ENCODE results near the gene HHATL. TPM values are rescaled to one million over a fixed set of nuclear protein-coding genes. Genes with fewer than 3 reads are reported as not detected.

HHATL gene
- total RNA-seq, 1 experiment from 2014 or later, result not detected

DNA sequence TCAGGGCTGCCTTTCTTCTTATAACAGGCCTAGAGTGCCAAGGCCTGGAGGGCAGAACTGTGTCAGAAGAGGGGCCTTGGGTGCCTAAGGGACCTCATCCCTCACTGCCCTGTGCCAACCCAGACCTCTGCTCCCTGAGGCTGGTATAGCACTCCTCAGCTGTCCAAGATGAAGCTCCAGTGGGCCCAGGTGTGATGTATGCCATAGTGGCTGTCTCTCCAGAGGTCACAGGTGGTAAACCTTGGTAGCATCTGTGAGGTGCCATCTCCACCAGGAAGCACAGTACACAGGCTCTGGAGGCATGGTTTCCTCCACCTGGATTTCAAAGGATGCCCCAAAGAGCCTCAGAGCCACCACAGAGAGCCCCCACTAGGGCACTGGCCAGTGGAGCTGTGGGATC lies 29.5 kb downstream of the HHATL start:
- in situ Hi-C loops (cut with HindIII; ENCODE audit: low pct_unique_long_range_greater_than_20kb, low sequenced_read_pairs), result no loop called here
- POLR2A ChIA-PET, result no interaction called here
- Histone ChIP-seq H3K4me1 (ENCODE audit: control insufficient read depth, insufficient read depth, low read length) (no peaks in the 10 kb centered on the region), H3K27ac (ENCODE audit: low read length) (no peak overlapping the region), H3K27me3 (ENCODE audit: control insufficient read depth, insufficient read depth, low read length) (no peaks in the 10 kb centered on the region), H3K9me3 (ENCODE audit: control insufficient read depth, insufficient read depth, low read depth, low read length) (no peaks in the 10 kb centered on the region), H3K4me3 (ENCODE audit: low read depth in 2 of 2, low read length in 2 of 2) (no peak overlapping the region), H3K36me3 (ENCODE audit: control insufficient read depth, insufficient read depth, low read length) (no peaks in the 10 kb centered on the region)
- no peak for ATAC-seq
- no TSS peak for BruUV-seq (replicated peaks)
- DNase-seq (ENCODE audit: low read depth, low spot score), result no peak
- intact Hi-C loops (cut with micrococcal nuclease; ENCODE audit: unreplicated experiment), result no loop called here
- CTCF ChIA-PET, result no interaction called here
- TF ChIP-seq TCF7L2 (IDR thresholded peaks at IDR 0.05; ENCODE audit: low read depth, low read length), result no peak
- TF ChIP-seq, protein P1, sequence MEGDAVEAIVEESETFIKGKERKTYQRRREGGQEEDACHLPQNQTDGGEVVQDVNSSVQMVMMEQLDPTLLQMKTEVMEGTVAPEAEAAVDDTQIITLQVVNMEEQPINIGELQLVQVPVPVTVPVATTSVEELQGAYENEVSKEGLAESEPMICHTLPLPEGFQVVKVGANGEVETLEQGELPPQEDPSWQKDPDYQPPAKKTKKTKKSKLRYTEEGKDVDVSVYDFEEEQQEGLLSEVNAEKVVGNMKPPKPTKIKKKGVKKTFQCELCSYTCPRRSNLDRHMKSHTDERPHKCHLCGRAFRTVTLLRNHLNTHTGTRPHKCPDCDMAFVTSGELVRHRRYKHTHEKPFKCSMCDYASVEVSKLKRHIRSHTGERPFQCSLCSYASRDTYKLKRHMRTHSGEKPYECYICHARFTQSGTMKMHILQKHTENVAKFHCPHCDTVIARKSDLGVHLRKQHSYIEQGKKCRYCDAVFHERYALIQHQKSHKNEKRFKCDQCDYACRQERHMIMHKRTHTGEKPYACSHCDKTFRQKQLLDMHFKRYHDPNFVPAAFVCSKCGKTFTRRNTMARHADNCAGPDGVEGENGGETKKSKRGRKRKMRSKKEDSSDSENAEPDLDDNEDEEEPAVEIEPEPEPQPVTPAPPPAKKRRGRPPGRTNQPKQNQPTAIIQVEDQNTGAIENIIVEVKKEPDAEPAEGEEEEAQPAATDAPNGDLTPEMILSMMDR (IDR thresholded peaks at IDR 0.05), result no peak
- TF ChIP-seq POLR2AphosphoS5 (IDR thresholded peaks at IDR 0.05; ENCODE audit: low read depth, low read length), result no peak
- TF ChIP-seq, protein P2, sequence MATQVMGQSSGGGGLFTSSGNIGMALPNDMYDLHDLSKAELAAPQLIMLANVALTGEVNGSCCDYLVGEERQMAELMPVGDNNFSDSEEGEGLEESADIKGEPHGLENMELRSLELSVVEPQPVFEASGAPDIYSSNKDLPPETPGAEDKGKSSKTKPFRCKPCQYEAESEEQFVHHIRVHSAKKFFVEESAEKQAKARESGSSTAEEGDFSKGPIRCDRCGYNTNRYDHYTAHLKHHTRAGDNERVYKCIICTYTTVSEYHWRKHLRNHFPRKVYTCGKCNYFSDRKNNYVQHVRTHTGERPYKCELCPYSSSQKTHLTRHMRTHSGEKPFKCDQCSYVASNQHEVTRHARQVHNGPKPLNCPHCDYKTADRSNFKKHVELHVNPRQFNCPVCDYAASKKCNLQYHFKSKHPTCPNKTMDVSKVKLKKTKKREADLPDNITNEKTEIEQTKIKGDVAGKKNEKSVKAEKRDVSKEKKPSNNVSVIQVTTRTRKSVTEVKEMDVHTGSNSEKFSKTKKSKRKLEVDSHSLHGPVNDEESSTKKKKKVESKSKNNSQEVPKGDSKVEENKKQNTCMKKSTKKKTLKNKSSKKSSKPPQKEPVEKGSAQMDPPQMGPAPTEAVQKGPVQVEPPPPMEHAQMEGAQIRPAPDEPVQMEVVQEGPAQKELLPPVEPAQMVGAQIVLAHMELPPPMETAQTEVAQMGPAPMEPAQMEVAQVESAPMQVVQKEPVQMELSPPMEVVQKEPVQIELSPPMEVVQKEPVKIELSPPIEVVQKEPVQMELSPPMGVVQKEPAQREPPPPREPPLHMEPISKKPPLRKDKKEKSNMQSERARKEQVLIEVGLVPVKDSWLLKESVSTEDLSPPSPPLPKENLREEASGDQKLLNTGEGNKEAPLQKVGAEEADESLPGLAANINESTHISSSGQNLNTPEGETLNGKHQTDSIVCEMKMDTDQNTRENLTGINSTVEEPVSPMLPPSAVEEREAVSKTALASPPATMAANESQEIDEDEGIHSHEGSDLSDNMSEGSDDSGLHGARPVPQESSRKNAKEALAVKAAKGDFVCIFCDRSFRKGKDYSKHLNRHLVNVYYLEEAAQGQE (IDR thresholded peaks at IDR 0.05; ENCODE audit: insufficient read depth in 1 of 2, low read depth in 2 of 2, low read length in 1 of 2), result no peak
- no peak for TF ChIP-seq SIN3A (IDR thresholded peaks at IDR 0.05; ENCODE audit: borderline replicate concordance, insufficient read depth, low read depth, low read length)

DNA sequence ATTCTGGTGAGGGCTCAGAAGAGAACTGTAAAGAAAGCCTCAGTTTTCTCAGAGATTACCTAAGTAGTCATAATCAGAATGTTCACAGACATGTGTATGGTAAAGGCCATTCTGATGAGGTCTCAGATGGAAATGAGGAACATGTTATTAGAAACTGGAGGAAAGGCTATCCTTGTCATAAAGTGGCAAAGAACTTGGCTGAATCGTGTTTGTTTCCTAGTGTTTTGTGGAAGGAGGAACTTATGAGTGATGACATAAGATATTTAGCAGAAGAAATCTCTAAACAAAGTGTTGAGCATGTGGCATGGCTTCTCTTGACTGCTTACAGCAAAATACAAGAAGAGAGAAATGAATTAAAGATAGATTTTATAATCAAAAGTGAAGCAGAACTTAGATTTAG lies 30.1 kb downstream of the HHATL start:
- H3K9me3 ChIP-seq (ENCODE audit: control insufficient read depth, insufficient read depth, low read depth, low read length), result no peaks in the 10 kb centered on the region
- H3K4me1 ChIP-seq (ENCODE audit: control insufficient read depth, insufficient read depth, low read length), result no peaks in the 10 kb centered on the region
- no peaks in the 10 kb centered on the region for H3K27me3 ChIP-seq (ENCODE audit: control insufficient read depth, insufficient read depth, low read length)
- intact Hi-C loops (cut with micrococcal nuclease; ENCODE audit: unreplicated experiment) (no loop called here), in situ Hi-C loops (cut with HindIII; ENCODE audit: low pct_unique_long_range_greater_than_20kb, low sequenced_read_pairs) (no loop called here)
- H3K27ac ChIP-seq (ENCODE audit: low read length), result no peak overlapping the region
- CTCF ChIA-PET, result no interaction called here
- POLR2A ChIA-PET, result no interaction called here
- no peaks in the 10 kb centered on the region for H3K36me3 ChIP-seq (ENCODE audit: control insufficient read depth, insufficient read depth, low read length)
- TF ChIP-seq, protein P1 (IDR thresholded peaks at IDR 0.05), result no peak
- TF ChIP-seq SIN3A (IDR thresholded peaks at IDR 0.05; ENCODE audit: borderline replicate concordance, insufficient read depth, low read depth, low read length), result no peak
- no peak for TF ChIP-seq TCF7L2 (IDR thresholded peaks at IDR 0.05; ENCODE audit: low read depth, low read length)
- no peak for TF ChIP-seq POLR2AphosphoS5 (IDR thresholded peaks at IDR 0.05; ENCODE audit: low read depth, low read length)
- TF ChIP-seq, protein P2 (IDR thresholded peaks at IDR 0.05; ENCODE audit: insufficient read depth in 1 of 2, low read depth in 2 of 2, low read length in 1 of 2), result no peak
- H3K4me3 ChIP-seq (ENCODE audit: low read depth in 2 of 2, low read length in 2 of 2), result no peak overlapping the region
- DNase-seq (ENCODE audit: low read depth, low spot score) (no peak), ATAC-seq (no peak)
- no TSS peak for BruUV-seq (replicated peaks)

All from Panc1 (cell line).